Keratinocyte (primary cell): ENCODE data around the gene PDE6G. TPM values are rescaled to one million over a fixed set of nuclear protein-coding genes. Genes with fewer than 3 reads are reported as not detected.

ENCODE experiments used
- DNase-seq: peaks from one replicate; pipeline ENCODE4 v3.0.0-alpha.2; 2011; ENCODE audit warnings: low read depth, missing footprints, low spot score
- FAIRE-seq: peaks from 2 replicates; lab custom pipeline; 2011; peaks lifted over from hg19 to GRCh38; lab: Jason Lieb, UNC
- H2AFZ ChIP-seq: 2 replicates; pipeline ENCODE4 v1.6.0; 2012; ENCODE audit warnings: low read length, control low read depth, inconsistent platforms; ENCODE audit not compliant: control insufficient read depth
- H3K27ac ChIP-seq: 2 replicates; pipeline ENCODE4 v1.5.1; 2011; ENCODE audit warnings: low read length; ENCODE audit not compliant: control insufficient read depth, insufficient read depth
- H3K27me3 ChIP-seq: 3 replicates; pipeline ENCODE4 v1.6.0; 2011; ENCODE audit warnings: low read length; ENCODE audit not compliant: control insufficient read depth, insufficient read depth; ENCODE audit errors: extremely low read depth
- H3K36me3 ChIP-seq, 2 experiments: 2 replicates in 1 of 2; 3 replicates in 1 of 2; pipeline ENCODE4 v1.5.1; 2011; ENCODE audit warnings: low read length in 2 of 2, mild to moderate bottlenecking in 1 of 2; ENCODE audit not compliant: control insufficient read depth in 2 of 2, insufficient read depth in 2 of 2; ENCODE audit errors: extremely low read depth in 1 of 2
- H3K4me1 ChIP-seq: 3 replicates; pipeline ENCODE4 v1.5.1; 2011; ENCODE audit warnings: low read length; ENCODE audit not compliant: control insufficient read depth, insufficient read depth; ENCODE audit errors: extremely low read depth
- H3K4me2 ChIP-seq: 3 replicates; pipeline ENCODE4 v1.6.0; 2011; ENCODE audit warnings: low read depth, low read length; ENCODE audit not compliant: control insufficient read depth, insufficient read depth; ENCODE audit errors: extremely low read depth
- H3K4me3 ChIP-seq, 3 experiments: fragments of 200-600 bp in 1 of 3; sonication (generic) in 1 of 3; 2 replicates in 2 of 3; 3 replicates in 1 of 3; pipeline ENCODE4 v1.5.1; 2011 to 2016; ENCODE audit warnings: low read length in 3 of 3, mild to moderate bottlenecking in 3 of 3, control low read depth in 2 of 3, inconsistent platforms in 1 of 3, low read depth in 1 of 3, mixed read lengths in 1 of 3, mixed run types in 1 of 3, moderate library complexity in 1 of 3; ENCODE audit not compliant: control insufficient read depth in 2 of 3, insufficient read depth in 2 of 3; ENCODE audit errors: extremely low read depth in 1 of 3
- H3K79me2 ChIP-seq: 2 replicates; pipeline ENCODE4 v1.6.0; 2012; ENCODE audit warnings: low read length; ENCODE audit not compliant: control insufficient read depth, insufficient read depth
- H3K9ac ChIP-seq: 3 replicates; pipeline ENCODE4 v1.6.0; 2011; ENCODE audit warnings: low read length; ENCODE audit not compliant: control insufficient read depth, insufficient read depth; ENCODE audit errors: extremely low read depth
- H3K9me1 ChIP-seq: 3 replicates; pipeline ENCODE4 v1.6.0; 2011; ENCODE audit warnings: low read length; ENCODE audit not compliant: control insufficient read depth, insufficient read depth; ENCODE audit errors: extremely low read depth
- H3K9me3 ChIP-seq: 2 replicates; pipeline ENCODE4 v1.5.1; 2012; ENCODE audit warnings: low read depth, low read length; ENCODE audit not compliant: control insufficient read depth
- H4K20me1 ChIP-seq: 3 replicates; pipeline ENCODE4 v1.6.0; 2011; ENCODE audit warnings: low read length; ENCODE audit not compliant: control insufficient read depth, insufficient read depth; ENCODE audit errors: extremely low read depth
- EZH2 ChIP-seq: IDR thresholded peaks from one replicate; pipeline ENCODE4 v1.6.1; 2012; ENCODE audit warnings: inconsistent platforms, mild to moderate bottlenecking, low read length, moderate library complexity
- dilution Hi-C: fragments of 300-500 bp; cut with MboI; formaldehyde crosslinking; loops from one replicate; pipeline ENCODE4 v1.7.0; 2020; ENCODE audit warnings: low sequenced_read_pairs; ENCODE audit not compliant: extremely low pct_ligation_motif_present
- polyA plus RNA-seq, 5 experiments: library from polyadenylated mRNA; depleted of rRNA in 3 of 5; stranded (reverse) in 3 of 5; stranded (forward) in 1 of 5; unstranded in 1 of 5; fragments of >200 nt; gene quantifications; 1 replicate in 1 of 5; 2 replicates in 3 of 5; 3 replicates in 1 of 5; pipeline versions ENCODE4 v1.2.1 to v1.2.3, GENCODE V29; 2011 to 2012; ENCODE audit warnings: missing spikeins in 2 of 5, low read depth in 1 of 5, low replicate concordance in 1 of 5
- TF ChIP-seq, protein P1 (sequence below), 3 experiments: IDR thresholded peaks in 1 of 3; conservative IDR thresholded peaks in 1 of 3; optimal IDR thresholded peaks in 1 of 3; 2 replicates in 2 of 3; 3 replicates in 1 of 3; pipeline versions ENCODE3 to v1.5.1; 2011; ENCODE audit warnings: low read length in 3 of 3, mild to moderate bottlenecking in 3 of 3, moderate library complexity in 2 of 3, control low read depth in 1 of 3, inconsistent platforms in 1 of 3; ENCODE audit not compliant: insufficient read depth in 2 of 3; ENCODE audit errors: extremely low read depth in 1 of 3

Gene PDE6G
- polyA plus RNA-seq, 1 donor (not counting 4 experiments of a cell fraction or from before 2014, with no cell fraction given): not detected

DNA sequence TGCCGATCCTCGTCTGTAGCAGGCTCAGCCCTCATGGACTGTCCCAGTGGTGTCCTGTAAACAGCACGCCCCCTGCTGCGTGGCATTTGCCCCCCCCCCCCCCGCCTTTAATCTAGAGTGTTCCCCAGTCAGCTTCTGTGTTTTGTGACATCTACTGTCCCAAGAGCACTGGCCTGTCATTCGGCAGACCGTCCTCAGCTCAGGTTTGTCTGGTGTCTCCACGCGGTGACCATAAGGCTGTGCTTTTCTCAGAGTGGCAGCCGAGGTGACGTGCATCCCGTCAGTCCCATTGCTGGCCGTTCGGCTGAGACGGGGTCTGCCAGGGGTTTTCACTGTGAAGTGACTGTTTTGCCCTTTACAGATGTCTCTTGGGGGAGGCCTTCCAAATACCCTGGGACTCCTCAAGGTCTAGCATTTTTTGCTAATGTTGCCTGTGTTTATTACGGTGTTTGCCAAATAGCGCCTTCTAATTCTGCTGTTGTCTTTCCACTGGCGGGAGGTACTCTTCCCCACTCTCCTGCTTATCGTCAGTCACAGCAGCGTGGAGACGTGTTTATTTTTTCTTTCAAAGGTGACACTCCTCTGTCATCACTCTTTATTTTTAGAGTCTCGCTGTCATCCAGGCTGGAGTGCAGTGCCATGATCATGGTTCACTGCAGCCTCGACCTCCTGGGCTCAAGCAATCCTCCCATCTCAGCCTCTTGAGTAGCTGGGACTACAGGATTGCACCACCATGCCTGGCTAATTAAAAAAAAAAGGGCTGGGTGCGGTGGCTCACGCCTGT is 41.1 kb upstream of the PDE6G start:
- H3K79me2 ChIP-seq: peaks cover 59% of the 10 kb centered on the region
- dilution Hi-C loops: no loop called here

DNA sequence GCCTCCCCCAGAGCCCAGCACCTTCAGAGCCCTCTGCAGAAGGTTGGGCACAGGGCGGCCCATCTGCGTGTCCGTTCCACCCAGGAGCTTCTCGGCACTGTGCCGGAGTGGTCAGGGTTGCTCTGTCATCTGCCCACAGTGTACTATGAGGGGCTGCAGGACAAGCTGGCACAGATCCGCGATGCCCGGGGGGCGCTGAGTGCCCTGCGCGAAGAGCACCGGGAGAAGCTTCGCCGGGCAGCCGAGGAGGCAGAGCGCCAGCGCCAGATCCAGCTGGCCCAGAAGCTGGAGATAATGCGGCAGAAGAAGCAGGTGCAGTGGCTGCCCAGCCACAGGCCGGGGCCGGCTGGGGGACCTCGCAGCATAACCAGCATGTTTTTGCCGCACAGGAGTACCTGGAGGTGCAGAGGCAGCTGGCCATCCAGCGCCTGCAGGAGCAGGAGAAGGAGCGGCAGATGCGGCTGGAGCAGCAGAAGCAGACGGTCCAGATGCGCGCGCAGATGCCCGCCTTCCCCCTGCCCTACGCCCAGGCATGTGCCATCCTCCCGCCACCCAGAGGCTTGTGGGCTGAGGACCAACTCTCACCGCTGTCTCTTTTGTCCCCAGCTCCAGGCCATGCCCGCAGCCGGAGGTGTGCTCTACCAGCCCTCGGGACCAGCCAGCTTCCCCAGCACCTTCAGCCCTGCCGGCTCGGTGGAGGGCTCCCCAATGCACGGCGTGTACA is 40.0 kb upstream of the PDE6G start:
- DNase-seq: no peak
- dilution Hi-C loops: no loop called here
- peaks cover 3% of the 10 kb centered on the region for H4K20me1 ChIP-seq
- H2AFZ ChIP-seq: no peak overlapping the region
- TF ChIP-seq EZH2: no peak
- TF ChIP-seq, protein P1, sequence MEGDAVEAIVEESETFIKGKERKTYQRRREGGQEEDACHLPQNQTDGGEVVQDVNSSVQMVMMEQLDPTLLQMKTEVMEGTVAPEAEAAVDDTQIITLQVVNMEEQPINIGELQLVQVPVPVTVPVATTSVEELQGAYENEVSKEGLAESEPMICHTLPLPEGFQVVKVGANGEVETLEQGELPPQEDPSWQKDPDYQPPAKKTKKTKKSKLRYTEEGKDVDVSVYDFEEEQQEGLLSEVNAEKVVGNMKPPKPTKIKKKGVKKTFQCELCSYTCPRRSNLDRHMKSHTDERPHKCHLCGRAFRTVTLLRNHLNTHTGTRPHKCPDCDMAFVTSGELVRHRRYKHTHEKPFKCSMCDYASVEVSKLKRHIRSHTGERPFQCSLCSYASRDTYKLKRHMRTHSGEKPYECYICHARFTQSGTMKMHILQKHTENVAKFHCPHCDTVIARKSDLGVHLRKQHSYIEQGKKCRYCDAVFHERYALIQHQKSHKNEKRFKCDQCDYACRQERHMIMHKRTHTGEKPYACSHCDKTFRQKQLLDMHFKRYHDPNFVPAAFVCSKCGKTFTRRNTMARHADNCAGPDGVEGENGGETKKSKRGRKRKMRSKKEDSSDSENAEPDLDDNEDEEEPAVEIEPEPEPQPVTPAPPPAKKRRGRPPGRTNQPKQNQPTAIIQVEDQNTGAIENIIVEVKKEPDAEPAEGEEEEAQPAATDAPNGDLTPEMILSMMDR (optimal IDR thresholded peaks at IDR 0.05 in 1 of 3, IDR thresholded peaks at IDR 0.05 in 1 of 3, conservative IDR thresholded peaks at IDR 0.05 in 1 of 3; ENCODE audit: extremely low read depth in 1 of 3, insufficient read depth in 2 of 3, low read length in 3 of 3): no peak
- no peak overlapping the region for H3K27ac ChIP-seq
- no peak overlapping the region for H3K9ac ChIP-seq
- peaks cover 3% of the 10 kb centered on the region for H3K4me1 ChIP-seq
- no peaks in the 10 kb centered on the region for H3K9me1 ChIP-seq
- H3K79me2 ChIP-seq: peaks cover 58% of the 10 kb centered on the region
- peaks cover 56 to 64% of the 10 kb centered on the region in 2 experiments for H3K36me3 ChIP-seq
- H3K27me3 ChIP-seq: no peaks in the 10 kb centered on the region
- no peak overlapping the region for H3K4me2 ChIP-seq
- no peak overlapping the region for H3K4me3 ChIP-seq
- no peak for FAIRE-seq
- no peaks in the 10 kb centered on the region for H3K9me3 ChIP-seq

More for the DNA sequence above, 41.1 kb upstream of the PDE6G start:
- no peak for FAIRE-seq
- Histone ChIP-seq H3K27me3 (no peaks in the 10 kb centered on the region), H3K9me1 (no peaks in the 10 kb centered on the region), H3K36me3 (peaks cover 52 to 56% of the 10 kb centered on the region in 2 experiments), H3K4me2 (no peak overlapping the region), H4K20me1 (peaks cover 3% of the 10 kb centered on the region), H3K4me3 (no peak overlapping the region), H3K27ac (no peak overlapping the region), H3K4me1 (peaks cover 10% of the 10 kb centered on the region), H3K9ac (no peak overlapping the region), H2AFZ (no peak overlapping the region), H3K9me3 (no peaks in the 10 kb centered on the region)
- no peak for DNase-seq
- TF ChIP-seq EZH2: no peak
- TF ChIP-seq, protein P1 (optimal IDR thresholded peaks at IDR 0.05 in 1 of 3, IDR thresholded peaks at IDR 0.05 in 1 of 3, conservative IDR thresholded peaks at IDR 0.05 in 1 of 3; ENCODE audit: extremely low read depth in 1 of 3, insufficient read depth in 2 of 3, low read length in 3 of 3): no peak
